HepG2 (cell line): ENCODE results near the gene CTU2. TPM values are rescaled to one million over a fixed set of nuclear protein-coding genes. Genes with fewer than 3 reads are reported as not detected.

Source experiments
- ARNT ChIP-seq: fragments of 450-650 bp; IDR thresholded peaks from 2 replicates; pipeline ENCODE4 v1.6.1; 2017
- CBX1 ChIP-seq: IDR thresholded peaks from one replicate; pipeline ENCODE4 v1.6.1; 2016; ENCODE audit warnings: antibody characterized with exemption, low read depth
- HNRNPUL1 ChIP-seq: fragments of 200-400 bp; formaldehyde crosslinking; IDR thresholded peaks from 2 replicates; pipeline ENCODE4 v1.6.1; 2017; ENCODE audit warnings: low read depth, mild to moderate bottlenecking, low read length, moderate library complexity
- JDP2 ChIP-seq: sonication (generic); formaldehyde crosslinking; IDR thresholded peaks from 2 replicates; pipeline ENCODE4 v1.8.1; 2022; ENCODE audit warnings: missing genetic modification reagents, borderline replicate concordance
- NAIF1 ChIP-seq: sonication (generic); formaldehyde crosslinking; IDR thresholded peaks from 2 replicates; pipeline ENCODE4 v1.5.0; 2020; ENCODE audit warnings: mild to moderate bottlenecking, missing genetic modification reagents, borderline replicate concordance
- RELA ChIP-seq: sonication (generic); formaldehyde crosslinking; IDR thresholded peaks from 2 replicates; pipeline ENCODE4 v1.4.0; 2020; ENCODE audit warnings: missing genetic modification reagents
- RFX5 ChIP-seq: IDR thresholded peaks from 2 replicates; pipeline ENCODE4 v1.6.1; 2011; ENCODE audit warnings: low read depth, low read length, improper control_type of control experiment
- RXRB ChIP-seq: IDR thresholded peaks from 2 replicates; pipeline ENCODE4 v1.6.1; 2016; ENCODE audit warnings: borderline replicate concordance, missing genetic modification reagents, missing compliant biosample characterization
- SMAD1 ChIP-seq: sonication (generic); formaldehyde crosslinking; IDR thresholded peaks from 2 replicates; pipeline ENCODE4 v1.4.0; 2020; ENCODE audit warnings: missing genetic modification reagents, low read depth, mild to moderate bottlenecking, borderline replicate concordance
- SNAI1 ChIP-seq: sonication (generic); formaldehyde crosslinking; IDR thresholded peaks from 2 replicates; pipeline ENCODE4 v1.5.0; 2020; ENCODE audit warnings: mild to moderate bottlenecking, missing genetic modification reagents, borderline replicate concordance
- SSRP1 ChIP-seq: IDR thresholded peaks from 2 replicates; pipeline ENCODE4 v1.6.1; 2016; ENCODE audit warnings: control low read depth
- YEATS2 ChIP-seq: sonication (generic); formaldehyde crosslinking; IDR thresholded peaks from 2 replicates; pipeline ENCODE4 v1.4.0; 2020; ENCODE audit warnings: missing genetic modification reagents, borderline replicate concordance
- ZFP36L1 ChIP-seq: sonication (generic); formaldehyde crosslinking; IDR thresholded peaks from 2 replicates; pipeline ENCODE4 v1.8.0; 2022; ENCODE audit warnings: mild to moderate bottlenecking, missing genetic modification reagents, moderate library complexity
- ZNF451 ChIP-seq: sonication (generic); formaldehyde crosslinking; IDR thresholded peaks from 2 replicates; pipeline ENCODE4 v1.5.0; 2020; ENCODE audit warnings: mild to moderate bottlenecking, missing genetic modification reagents
- ZNF563 ChIP-seq: sonication (generic); formaldehyde crosslinking; IDR thresholded peaks from 2 replicates; pipeline ENCODE4 v1.8.0; 2022; ENCODE audit warnings: mild to moderate bottlenecking, moderate library complexity, missing genetic modification reagents
- polyA plus RNA-seq, 8 experiments: library from polyadenylated mRNA; depleted of rRNA in 3 of 8; stranded (reverse) in 7 of 8; unstranded in 1 of 8; fragments of >200 nt; fragmentation: Illumina TruSeq in 4 of 8; extraction: Trizol in 4 of 8; gene quantifications; 2 replicates each; pipeline versions ENCODE4 v1.2.1 to v1.2.3, GENCODE V29; 2011 to 2016; ENCODE audit warnings: low read depth in 4 of 8, missing spikeins in 1 of 8, mixed read lengths in 1 of 8; ENCODE audit not compliant: insufficient read depth in 1 of 8
- total RNA-seq, 5 experiments: library from RNA; depleted of rRNA; stranded (reverse); fragments of >200 nt; fragmentation: Illumina TruSeq; extraction: Trizol; gene quantifications; 2 replicates each; pipeline ENCODE4 v1.2.3, GENCODE V29; 2016; ENCODE audit warnings: low read depth in 1 of 5
- TF ChIP-seq, protein P1 (sequence below): sonication (generic); formaldehyde crosslinking; IDR thresholded peaks from 2 replicates; pipeline ENCODE4 v1.5.0; 2020; ENCODE audit warnings: mild to moderate bottlenecking, missing genetic modification reagents
- TF ChIP-seq, protein P2 (sequence below), 2 experiments: sonication (generic) in 1 of 2; formaldehyde crosslinking in 1 of 2; IDR thresholded peaks; 2 replicates each; pipeline versions ENCODE4 v1.4.0 to v1.6.1; 2016 to 2020; ENCODE audit warnings: borderline replicate concordance in 1 of 2, low read depth in 1 of 2, mild to moderate bottlenecking in 1 of 2, missing genetic modification reagents in 1 of 2
- TF ChIP-seq, protein P3 (sequence below): sonication (generic); formaldehyde crosslinking; IDR thresholded peaks from 2 replicates; pipeline ENCODE4 v1.5.0; 2020; ENCODE audit warnings: missing genetic modification reagents, mild to moderate bottlenecking, borderline replicate concordance
- TF ChIP-seq, protein P4 (sequence below): sonication (generic); formaldehyde crosslinking; IDR thresholded peaks from 2 replicates; pipeline ENCODE4 v1.4.0; 2020; ENCODE audit warnings: missing genetic modification reagents

The CTU2 gene
- total and polyA plus RNA-seq, 2 of the 13 experiments (the other 11 are each of a cell fraction or from before 2014, with no cell fraction given), result 13.3 to 21.9 TPM

DNA sequence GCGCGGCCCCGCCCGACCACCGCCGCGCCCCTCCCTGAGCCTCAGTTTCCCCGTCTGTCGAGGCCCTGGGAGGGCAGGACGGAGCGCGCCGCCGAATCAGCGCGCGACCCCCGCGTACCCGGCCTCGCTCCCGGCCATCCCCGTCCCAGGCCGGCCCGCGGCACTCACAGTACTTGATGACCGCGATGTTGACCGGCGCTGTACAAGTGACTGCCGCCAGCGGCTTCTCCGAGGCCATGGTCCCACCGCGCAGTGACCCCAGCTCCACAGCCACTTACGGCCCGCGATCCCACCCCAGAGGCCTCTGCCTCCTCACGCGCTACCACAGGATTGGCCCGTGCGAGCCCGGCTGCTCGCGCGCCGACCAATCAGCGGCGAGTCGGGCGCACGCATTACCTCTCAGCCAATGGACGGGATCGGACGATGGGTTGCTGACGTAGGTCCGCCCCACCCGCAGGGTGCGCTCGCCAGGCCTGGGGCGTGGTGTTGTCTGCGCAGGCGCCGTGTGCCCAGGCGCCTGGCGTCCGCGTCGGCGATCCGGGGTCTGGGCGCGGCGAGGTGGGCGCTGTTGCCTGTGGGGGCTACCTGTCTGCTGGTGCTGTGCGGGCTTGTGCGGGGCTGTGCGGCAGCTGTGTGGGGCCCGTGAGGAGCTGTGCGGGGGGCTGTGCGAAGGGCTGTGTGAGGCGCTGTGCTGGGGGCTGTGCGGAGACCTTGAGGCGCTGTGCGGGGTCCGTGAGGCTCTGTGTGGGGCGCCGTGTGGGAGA is 43.3 kb upstream of the CTU2 start, which contains the start of gene MVD (continued):
- TF ChIP-seq SMAD1 (CRISPR knock-in tag) (peak; percentile 80; the same call in 1 of the 2 replicates), HNRNPUL1 (peak; percentile 27; the same call in 1 of the 2 replicates), NAIF1 (CRISPR knock-in tag) (peak; percentile 80; the same call in 1 of the 2 replicates), RFX5 (peak; percentile 90), ARNT (no peak), SNAI1 (no peak; the same call in 1 of the 2 replicates), ZNF563 (CRISPR knock-in tag) (peak; percentile 96), ZNF451 (CRISPR knock-in tag) (peak; percentile 81), ZFP36L1 (peak; percentile 86; the same call in 1 of the 2 replicates), SSRP1 (CRISPR knock-in tag) (no peak), CBX1 (no peak), JDP2 (CRISPR knock-in tag) (no peak), RELA (peak; percentile 86), RXRB (CRISPR knock-in tag) (peak; percentile 76), YEATS2 (CRISPR knock-in tag) (peak; percentile 82)
- TF ChIP-seq, protein P1, sequence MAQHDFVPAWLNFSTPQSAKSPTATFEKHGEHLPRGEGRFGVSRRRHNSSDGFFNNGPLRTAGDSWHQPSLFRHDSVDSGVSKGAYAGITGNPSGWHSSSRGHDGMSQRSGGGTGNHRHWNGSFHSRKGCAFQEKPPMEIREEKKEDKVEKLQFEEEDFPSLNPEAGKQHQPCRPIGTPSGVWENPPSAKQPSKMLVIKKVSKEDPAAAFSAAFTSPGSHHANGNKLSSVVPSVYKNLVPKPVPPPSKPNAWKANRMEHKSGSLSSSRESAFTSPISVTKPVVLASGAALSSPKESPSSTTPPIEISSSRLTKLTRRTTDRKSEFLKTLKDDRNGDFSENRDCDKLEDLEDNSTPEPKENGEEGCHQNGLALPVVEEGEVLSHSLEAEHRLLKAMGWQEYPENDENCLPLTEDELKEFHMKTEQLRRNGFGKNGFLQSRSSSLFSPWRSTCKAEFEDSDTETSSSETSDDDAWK (CRISPR knock-in tag), result no peak
- TF ChIP-seq, protein P2, sequence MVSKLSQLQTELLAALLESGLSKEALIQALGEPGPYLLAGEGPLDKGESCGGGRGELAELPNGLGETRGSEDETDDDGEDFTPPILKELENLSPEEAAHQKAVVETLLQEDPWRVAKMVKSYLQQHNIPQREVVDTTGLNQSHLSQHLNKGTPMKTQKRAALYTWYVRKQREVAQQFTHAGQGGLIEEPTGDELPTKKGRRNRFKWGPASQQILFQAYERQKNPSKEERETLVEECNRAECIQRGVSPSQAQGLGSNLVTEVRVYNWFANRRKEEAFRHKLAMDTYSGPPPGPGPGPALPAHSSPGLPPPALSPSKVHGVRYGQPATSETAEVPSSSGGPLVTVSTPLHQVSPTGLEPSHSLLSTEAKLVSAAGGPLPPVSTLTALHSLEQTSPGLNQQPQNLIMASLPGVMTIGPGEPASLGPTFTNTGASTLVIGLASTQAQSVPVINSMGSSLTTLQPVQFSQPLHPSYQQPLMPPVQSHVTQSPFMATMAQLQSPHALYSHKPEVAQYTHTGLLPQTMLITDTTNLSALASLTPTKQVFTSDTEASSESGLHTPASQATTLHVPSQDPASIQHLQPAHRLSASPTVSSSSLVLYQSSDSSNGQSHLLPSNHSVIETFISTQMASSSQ (IDR thresholded peaks at IDR 0.05; ENCODE audit: low read depth), result no peak
- TF ChIP-seq, protein P2 (CRISPR knock-in tag; IDR thresholded peaks at IDR 0.05; ENCODE audit: borderline replicate concordance), result no peak; the same call in 1 of the 2 replicates
- TF ChIP-seq, protein P3, sequence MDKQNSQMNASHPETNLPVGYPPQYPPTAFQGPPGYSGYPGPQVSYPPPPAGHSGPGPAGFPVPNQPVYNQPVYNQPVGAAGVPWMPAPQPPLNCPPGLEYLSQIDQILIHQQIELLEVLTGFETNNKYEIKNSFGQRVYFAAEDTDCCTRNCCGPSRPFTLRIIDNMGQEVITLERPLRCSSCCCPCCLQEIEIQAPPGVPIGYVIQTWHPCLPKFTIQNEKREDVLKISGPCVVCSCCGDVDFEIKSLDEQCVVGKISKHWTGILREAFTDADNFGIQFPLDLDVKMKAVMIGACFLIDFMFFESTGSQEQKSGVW (CRISPR knock-in tag), result peak; percentile 52; the same call in 1 of the 2 replicates
- TF ChIP-seq, protein P4, sequence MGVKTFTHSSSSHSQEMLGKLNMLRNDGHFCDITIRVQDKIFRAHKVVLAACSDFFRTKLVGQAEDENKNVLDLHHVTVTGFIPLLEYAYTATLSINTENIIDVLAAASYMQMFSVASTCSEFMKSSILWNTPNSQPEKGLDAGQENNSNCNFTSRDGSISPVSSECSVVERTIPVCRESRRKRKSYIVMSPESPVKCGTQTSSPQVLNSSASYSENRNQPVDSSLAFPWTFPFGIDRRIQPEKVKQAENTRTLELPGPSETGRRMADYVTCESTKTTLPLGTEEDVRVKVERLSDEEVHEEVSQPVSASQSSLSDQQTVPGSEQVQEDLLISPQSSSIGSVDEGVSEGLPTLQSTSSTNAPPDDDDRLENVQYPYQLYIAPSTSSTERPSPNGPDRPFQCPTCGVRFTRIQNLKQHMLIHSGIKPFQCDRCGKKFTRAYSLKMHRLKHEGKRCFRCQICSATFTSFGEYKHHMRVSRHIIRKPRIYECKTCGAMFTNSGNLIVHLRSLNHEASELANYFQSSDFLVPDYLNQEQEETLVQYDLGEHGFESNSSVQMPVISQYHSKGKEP, result 0 out of 2 replicates have a peak, but pooled peaks have one; percentile 80
